ENCODE results near the gene GPR55.

GRCh38 chr2:230941202-230942180, 16.4 kb upstream of the GPR55 start:
- TF ChIP-seq CTCF (conservative IDR thresholded peaks at IDR 0.05; ENCODE audit: low read depth, low read length) (no peak), EZH2phosphoT487 (IDR thresholded peaks at IDR 0.05; ENCODE audit: borderline replicate concordance, low read length) (no peak), EZH2 (IDR thresholded peaks at IDR 0.05; ENCODE audit: low read length, unreplicated experiment) (no peak)
